Fibroblast of the aortic adventitia (primary cell): ENCODE measurements around the gene GPR35. TPM values are rescaled to one million over a fixed set of nuclear protein-coding genes. Genes with fewer than 3 reads are reported as not detected.

ENCODE experiments used
- DNase-seq: peaks from one replicate; pipeline ENCODE4 v3.0.0-alpha.2; 2010; ENCODE audit warnings: low read depth
- H3K4me3 ChIP-seq: 2 replicates; pipeline ENCODE4 v1.5.1; 2011; ENCODE audit warnings: low read depth, mild to moderate bottlenecking, control low read depth, low read length, moderate library complexity
- CTCF ChIP-seq: IDR thresholded peaks from 2 replicates; pipeline ENCODE4 v1.5.1; 2011; ENCODE audit warnings: mild to moderate bottlenecking, low read length, control low read depth, inconsistent platforms; ENCODE audit not compliant: insufficient read depth
- total RNA-seq: library from RNA; depleted of rRNA; stranded (reverse); fragments of >200 nt; gene quantifications from 2 replicates; pipeline ENCODE4 v1.2.3, GENCODE V29; 2012; ENCODE audit warnings: low replicate concordance

GPR35 gene
- total RNA-seq, 1 donor = 0.09 TPM

GRCh38 chr2:240585101-240585500 lies 40.2 kb upstream of the GPR35 start:
- DNase-seq = no peak
- H3K4me3 ChIP-seq = peak overlapping the region; percentile 99
- TF ChIP-seq CTCF = no peak

DNA sequence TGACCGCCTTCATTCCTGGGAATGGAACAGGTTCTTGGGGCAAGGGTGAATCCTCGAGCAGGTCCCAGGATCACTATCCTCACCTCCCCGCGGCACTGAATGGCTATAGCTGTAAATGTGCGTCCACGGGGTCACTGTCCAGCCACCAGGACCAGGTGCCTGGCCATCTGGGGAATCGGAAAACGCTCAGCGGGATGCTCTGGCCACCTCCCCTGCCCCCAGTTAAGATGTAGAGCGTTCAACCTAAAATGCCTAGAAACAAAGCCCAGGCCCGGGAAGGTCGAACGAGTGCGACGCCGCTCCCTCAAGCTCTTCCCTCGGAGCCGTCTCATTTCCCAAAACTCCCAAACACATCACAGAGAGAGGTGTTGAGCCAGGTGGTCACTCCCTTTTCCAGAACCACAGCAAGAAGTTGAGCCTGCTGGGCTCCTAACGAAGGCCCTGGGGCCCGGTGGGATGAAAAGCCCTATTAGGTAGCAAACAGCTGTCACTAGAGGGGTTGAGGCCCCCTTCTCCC lies 39.5 kb upstream of the GPR35 start:
- H3K4me3 ChIP-seq = peak overlapping the region; percentile 99
- DNase-seq = no peak
- TF ChIP-seq CTCF = no peak

DNA sequence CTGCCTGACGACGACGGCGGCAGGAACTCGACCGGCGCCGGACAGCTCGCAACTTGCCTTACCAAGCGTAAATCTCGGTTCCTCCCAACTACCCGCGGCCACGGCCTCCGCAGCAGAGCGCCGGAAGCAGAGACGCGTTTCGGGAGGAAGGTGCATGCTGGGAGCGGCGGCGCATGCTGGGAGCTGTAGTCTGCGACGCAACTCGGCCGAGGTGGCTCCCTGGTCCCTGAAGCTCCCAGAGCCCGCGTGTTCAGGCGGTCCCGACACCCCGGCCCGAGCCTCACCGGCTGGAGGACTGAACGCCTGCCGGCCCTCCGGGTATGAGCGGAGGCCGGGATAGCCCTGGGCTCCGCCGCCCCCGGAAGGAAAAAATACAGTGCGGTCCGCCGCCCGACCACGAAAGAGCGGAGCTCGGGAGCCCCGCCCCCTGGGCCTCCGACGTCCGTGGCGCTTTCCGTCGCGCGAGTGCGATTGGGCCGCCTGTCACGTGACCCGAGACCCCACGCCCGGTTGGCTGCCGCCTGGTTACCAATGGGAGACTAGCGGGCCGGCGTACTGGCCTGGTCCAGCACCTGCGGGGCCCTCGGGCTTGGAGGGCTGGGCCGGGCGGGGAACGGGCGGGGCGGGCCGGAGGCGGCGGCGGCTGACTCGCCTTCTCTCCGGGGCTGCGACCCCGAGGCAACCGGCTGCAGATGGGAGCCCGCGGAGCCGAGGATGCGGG lies 38.9 kb upstream of the GPR35 start, which contains the start of gene CAPN10:
Gene CAPN10 (plus strand): TSS at position 537 of the 721 bp plus-strand sequence. CDS start 178 bp downstream, at position 715.
- peak within 1 kb of the TSS; percentile 99 for H3K4me3 ChIP-seq
- no peak for TF ChIP-seq CTCF
- DNase-seq = peak; percentile 92

DNA sequence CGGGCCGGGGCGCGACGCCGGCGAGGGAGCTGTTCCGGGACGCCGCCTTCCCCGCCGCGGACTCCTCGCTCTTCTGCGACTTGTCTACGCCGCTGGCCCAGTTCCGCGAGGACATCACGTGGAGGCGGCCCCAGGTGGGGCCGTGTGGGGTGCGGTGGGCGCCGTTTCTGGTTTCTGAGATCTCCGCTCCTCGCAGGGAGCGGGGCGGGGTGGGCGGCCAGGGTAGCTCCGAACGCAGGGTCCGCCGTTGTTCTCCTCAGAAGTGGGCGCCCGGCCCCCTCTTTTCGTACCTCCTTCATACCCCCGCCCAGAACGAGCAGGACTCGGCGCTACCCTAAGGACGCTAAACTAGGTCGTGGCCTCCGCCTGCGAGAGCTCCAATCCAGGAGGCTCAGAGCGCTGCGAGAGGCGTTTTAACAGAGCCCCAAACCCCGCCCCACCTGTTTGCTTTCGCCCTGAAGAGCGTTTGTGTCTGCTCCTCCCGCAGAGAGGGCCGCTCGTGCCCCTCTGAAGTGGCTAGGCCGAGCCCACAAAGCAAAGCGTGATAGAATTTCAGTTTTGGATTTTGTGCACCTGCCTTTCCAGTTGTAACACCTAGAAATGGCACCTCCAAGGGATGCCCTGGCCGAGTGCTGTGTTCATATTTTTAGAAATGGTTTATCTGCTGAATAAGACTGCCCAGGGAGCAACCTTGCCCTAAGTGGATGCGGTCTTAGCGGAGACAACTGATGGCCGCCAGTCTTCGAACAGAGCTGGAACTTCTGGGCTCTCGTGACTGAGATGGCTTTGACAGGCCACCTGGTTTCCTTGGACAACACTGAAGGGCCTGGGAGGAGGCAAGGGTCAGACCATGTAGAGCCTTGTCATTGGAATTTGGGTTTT lies 38.1 kb upstream of the GPR35 start:
- TF ChIP-seq CTCF = no peak
- DNase-seq = no peak
- H3K4me3 ChIP-seq = peak overlapping the region; percentile 99

- peak overlapping the region; percentile 99 for H3K4me3 ChIP-seq
- DNase-seq = no peak
Observed at GRCh38 chr2:240588006-240588655, 37.1 kb upstream of the GPR35 start.

More at GRCh38 chr2:240588006-240588655, 37.1 kb upstream of the GPR35 start:
- TF ChIP-seq CTCF = no peak
